Measurements from ENCODE around the gene CFAP99.

DNA sequence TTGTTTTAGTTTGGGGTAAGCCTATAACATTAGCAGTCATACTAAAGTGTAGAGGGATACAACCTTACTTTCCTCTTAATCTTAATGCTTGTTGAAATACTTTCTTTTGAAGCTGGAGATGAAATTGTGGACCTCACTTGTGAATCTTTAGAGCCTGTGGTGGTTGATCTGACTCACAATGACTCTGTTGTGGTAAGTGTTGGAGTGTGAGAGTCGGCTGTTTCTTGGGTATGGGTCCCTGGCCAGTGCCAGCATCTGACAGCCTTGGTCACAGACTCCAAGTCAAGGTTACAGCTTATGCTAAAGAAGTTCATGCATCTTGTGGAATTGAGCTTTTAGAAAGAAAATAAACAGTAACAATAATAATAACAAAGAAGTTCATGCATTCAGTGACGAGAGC, 81.8 kb downstream of the CFAP99 start:
- no peak for TF ChIP-seq PKNOX1 (IDR thresholded peaks at IDR 0.05)
- no peak for TF ChIP-seq FOXK2 (IDR thresholded peaks at IDR 0.05)
- TF ChIP-seq NFRKB (IDR thresholded peaks at IDR 0.05): no peak
- TF ChIP-seq LEF1 (IDR thresholded peaks at IDR 0.05; ENCODE audit: borderline replicate concordance): no peak
- no peak for TF ChIP-seq SUZ12 (IDR thresholded peaks at IDR 0.05)
- no peak for TF ChIP-seq SP1 (IDR thresholded peaks at IDR 0.05)
- no peak for TF ChIP-seq ELF4 (IDR thresholded peaks at IDR 0.05)
- no peak for TF ChIP-seq FOXM1 (IDR thresholded peaks at IDR 0.05; ENCODE audit: borderline replicate concordance)
- TF ChIP-seq HDGF (IDR thresholded peaks at IDR 0.05; ENCODE audit: borderline replicate concordance): no peak

Data from HEK293T (cell line).